SK-N-SH treated with all-trans-retinoic acid at 6 μM for 48 hours (cell line): ENCODE results near the gene DHRS1.

ENCODE experiments used
- ATAC-seq: fragments of 200-7000 bp; cut with Tn5 transposase; 3 replicates; pipeline ENCODE4 v1.9.1; 2020; ENCODE audit warnings: mild to moderate bottlenecking, moderate library complexity
- ARNTL ChIP-seq: fragments of 450-650 bp; formaldehyde crosslinking; IDR thresholded peaks from 2 replicates; pipeline ENCODE4 v1.5.0; 2020; ENCODE audit warnings: low read depth, mild to moderate bottlenecking, moderate library complexity, borderline replicate concordance
- ESRRG ChIP-seq: fragments of 250-450 bp; sonication (Bioruptor Pico); IDR thresholded peaks from 2 replicates; pipeline ENCODE4 v1.6.1; 2021; ENCODE audit warnings: mild to moderate bottlenecking
- GLIS3 ChIP-seq: fragments of 250-450 bp; sonication (Bioruptor Pico); IDR thresholded peaks from 2 replicates; pipeline ENCODE4 v1.5.0; 2020; ENCODE audit warnings: mild to moderate bottlenecking, moderate library complexity
- ISL1 ChIP-seq: fragments of 250-450 bp; sonication (Bioruptor Pico); IDR thresholded peaks from 2 replicates; pipeline ENCODE4 v2.1.2; 2022; ENCODE audit warnings: mild to moderate bottlenecking, moderate library complexity
- POU6F1 ChIP-seq: fragments of 250-450 bp; sonication (Bioruptor Pico); IDR thresholded peaks from 2 replicates; pipeline ENCODE4 v1.8.0; 2021; ENCODE audit warnings: low read depth, mild to moderate bottlenecking, moderate library complexity, borderline replicate concordance
- RARB ChIP-seq: fragments of 250-450 bp; sonication (Bioruptor Pico); IDR thresholded peaks from 2 replicates; pipeline ENCODE4 v1.8.0; 2021; ENCODE audit warnings: mild to moderate bottlenecking, moderate library complexity
- SNAI2 ChIP-seq: fragments of 250-450 bp; sonication (Bioruptor Pico); IDR thresholded peaks from 2 replicates; pipeline ENCODE4 v1.5.0; 2020; ENCODE audit warnings: mild to moderate bottlenecking, moderate library complexity
- TCF4 ChIP-seq: fragments of 250-450 bp; sonication (Bioruptor Pico); IDR thresholded peaks from 2 replicates; pipeline ENCODE4 v1.8.0; 2021; ENCODE audit warnings: mild to moderate bottlenecking, moderate library complexity, borderline replicate concordance
- TOX ChIP-seq: fragments of 250-450 bp; sonication (Bioruptor Pico); IDR thresholded peaks from 2 replicates; pipeline ENCODE4 v1.8.0; 2021; ENCODE audit warnings: mild to moderate bottlenecking, moderate library complexity, borderline replicate concordance
- TSHZ2 ChIP-seq: fragments of 250-450 bp; sonication (Bioruptor Pico); IDR thresholded peaks from 2 replicates; pipeline ENCODE4 v1.5.0; 2020; ENCODE audit warnings: mild to moderate bottlenecking, moderate library complexity
- ZC3H10 ChIP-seq: fragments of 250-450 bp; sonication (Bioruptor Pico); IDR thresholded peaks from 2 replicates; pipeline ENCODE4 v1.5.1; 2021; ENCODE audit warnings: mild to moderate bottlenecking, moderate library complexity
- ZFP3 ChIP-seq: fragments of 250-450 bp; sonication (Bioruptor Pico); IDR thresholded peaks from 2 replicates; pipeline ENCODE4 v1.5.0; 2020; ENCODE audit warnings: mild to moderate bottlenecking, moderate library complexity
- ZFP30 ChIP-seq: fragments of 450-650 bp; formaldehyde crosslinking; IDR thresholded peaks from 2 replicates; pipeline ENCODE4 v1.5.0; 2022; ENCODE audit warnings: mild to moderate bottlenecking, moderate library complexity
- ZNF8 ChIP-seq: fragments of 450-650 bp; formaldehyde crosslinking; IDR thresholded peaks from 2 replicates; pipeline ENCODE4 v1.5.0; 2020; ENCODE audit warnings: mild to moderate bottlenecking, moderate library complexity
- TF ChIP-seq, protein P1 (sequence below): fragments of 250-450 bp; sonication (Bioruptor Pico); IDR thresholded peaks from 2 replicates; pipeline ENCODE4 v1.5.1; 2020; ENCODE audit warnings: low read depth, mild to moderate bottlenecking, moderate library complexity
- TF ChIP-seq, protein P2 (sequence below): fragments of 250-450 bp; sonication (Bioruptor Pico); IDR thresholded peaks from 2 replicates; pipeline ENCODE4 v1.5.1; 2021; ENCODE audit warnings: mild to moderate bottlenecking, moderate library complexity

The DHRS1 gene

DNA sequence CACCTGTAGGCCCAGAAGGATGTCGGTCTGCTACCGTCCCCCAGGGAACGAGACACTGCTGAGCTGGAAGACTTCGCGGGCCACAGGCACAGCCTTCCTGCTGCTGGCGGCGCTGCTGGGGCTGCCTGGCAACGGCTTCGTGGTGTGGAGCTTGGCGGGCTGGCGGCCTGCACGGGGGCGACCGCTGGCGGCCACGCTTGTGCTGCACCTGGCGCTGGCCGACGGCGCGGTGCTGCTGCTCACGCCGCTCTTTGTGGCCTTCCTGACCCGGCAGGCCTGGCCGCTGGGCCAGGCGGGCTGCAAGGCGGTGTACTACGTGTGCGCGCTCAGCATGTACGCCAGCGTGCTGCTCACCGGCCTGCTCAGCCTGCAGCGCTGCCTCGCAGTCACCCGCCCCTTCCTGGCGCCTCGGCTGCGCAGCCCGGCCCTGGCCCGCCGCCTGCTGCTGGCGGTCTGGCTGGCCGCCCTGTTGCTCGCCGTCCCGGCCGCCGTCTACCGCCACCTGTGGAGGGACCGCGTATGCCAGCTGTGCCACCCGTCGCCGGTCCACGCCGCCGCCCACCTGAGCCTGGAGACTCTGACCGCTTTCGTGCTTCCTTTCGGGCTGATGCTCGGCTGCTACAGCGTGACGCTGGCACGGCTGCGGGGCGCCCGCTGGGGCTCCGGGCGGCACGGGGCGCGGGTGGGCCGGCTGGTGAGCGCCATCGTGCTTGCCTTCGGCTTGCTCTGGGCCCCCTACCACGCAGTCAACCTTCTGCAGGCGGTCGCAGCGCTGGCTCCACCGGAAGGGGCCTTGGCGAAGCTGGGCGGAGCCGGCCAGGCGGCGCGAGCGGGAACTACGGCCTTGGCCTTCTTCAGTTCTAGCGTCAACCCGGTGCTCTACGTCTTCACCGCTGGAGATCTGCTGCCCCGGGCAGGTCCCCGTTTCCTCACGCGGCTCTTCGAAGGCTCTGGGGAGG is 11.3 kb upstream of the DHRS1 start, which contains the start of gene LTB4R (continued):
- TF ChIP-seq TSHZ2, result no peak

GRCh38 chr14:24310265-24310645 is 10.7 kb upstream of the DHRS1 start:
- TF ChIP-seq ZC3H10 (CRISPR knock-in tag), result no peak
- no peak for TF ChIP-seq ISL1 (CRISPR knock-in tag)
- no peak for TF ChIP-seq TOX (CRISPR knock-in tag)
- no peak for TF ChIP-seq ARNTL (CRISPR knock-in tag)
- TF ChIP-seq, all 23 proteins: peak for 0
- no peak for ATAC-seq

GRCh38 chr14:24309538-24310264 is 10.1 kb upstream of the DHRS1 start, which contains the start of gene LTB4R2:
LTB4R2 (plus strand) TSS chr14:24310140; CDS start chr14:24310665, 525 bp downstream.
- no peak for ATAC-seq

GRCh38 chr14:24308342-24309124 is 9.0 kb upstream of the DHRS1 start:
- ATAC-seq, result peak; percentile 37
- no peak for TF ChIP-seq ESRRG
- TF ChIP-seq ZFP30 (CRISPR knock-in tag), result no peak
- no peak for TF ChIP-seq ZC3H10 (CRISPR knock-in tag)
- TF ChIP-seq TSHZ2, result no peak
- no peak for TF ChIP-seq POU6F1 (CRISPR knock-in tag)

More at GRCh38 chr14:24309538-24310264, 10.1 kb upstream of the DHRS1 start, which contains the start of gene LTB4R2:
- TF ChIP-seq GLIS3, result no peak
- TF ChIP-seq TCF4 (CRISPR knock-in tag), result no peak
- no peak for TF ChIP-seq ZFP3 (CRISPR knock-in tag)

DNA sequence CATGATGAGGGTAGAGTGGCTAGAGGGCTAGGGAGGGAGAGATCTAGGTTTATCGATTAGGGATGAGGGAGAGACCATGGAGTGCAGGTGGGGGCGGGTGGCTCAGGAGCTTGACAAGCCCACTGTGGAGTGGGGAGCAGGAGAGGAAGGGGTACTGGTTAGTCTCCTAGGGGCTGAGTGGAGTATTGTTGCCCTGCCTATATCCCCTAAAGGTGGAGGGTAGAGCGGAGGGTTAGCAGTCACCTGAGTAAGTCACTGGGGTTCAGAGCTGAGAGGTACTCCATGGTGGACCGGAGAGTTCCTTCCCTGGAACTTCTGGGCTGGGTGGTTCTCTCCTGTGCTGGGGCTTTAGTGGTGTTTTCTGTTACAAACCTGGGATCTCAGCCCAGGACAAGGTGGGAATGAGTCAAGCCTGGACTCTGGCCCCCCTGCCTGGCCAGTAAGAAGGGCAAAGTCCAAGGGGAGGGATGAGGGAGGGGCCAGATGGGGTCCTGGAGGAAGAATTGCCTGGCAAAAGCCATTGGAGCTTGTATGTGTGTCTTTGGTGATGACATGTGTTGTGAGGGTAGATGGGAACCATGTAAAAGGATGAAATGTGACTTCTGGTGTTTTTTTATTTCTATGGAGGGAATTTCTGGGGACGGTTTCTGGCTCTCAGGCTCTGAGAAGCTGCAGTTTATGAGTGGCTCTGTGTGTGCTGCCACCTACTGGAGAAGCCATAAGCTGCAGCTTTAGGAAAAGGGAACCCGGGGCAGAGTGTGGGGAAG is 8.2 kb upstream of the DHRS1 start, which contains the start of gene CIDEB:
TSS of gene CIDEB (minus strand) at position 403 of the 767 bp plus-strand sequence. CDS start at position 284, 119 bp downstream.
- peak; percentile 95 for ATAC-seq
- TF ChIP-seq RARB (CRISPR knock-in tag) (no peak), TOX (CRISPR knock-in tag) (no peak), ZNF8 (no peak), SNAI2 (no peak), GLIS3 (no peak), TCF4 (CRISPR knock-in tag) (no peak)
- TF ChIP-seq, protein P1, sequence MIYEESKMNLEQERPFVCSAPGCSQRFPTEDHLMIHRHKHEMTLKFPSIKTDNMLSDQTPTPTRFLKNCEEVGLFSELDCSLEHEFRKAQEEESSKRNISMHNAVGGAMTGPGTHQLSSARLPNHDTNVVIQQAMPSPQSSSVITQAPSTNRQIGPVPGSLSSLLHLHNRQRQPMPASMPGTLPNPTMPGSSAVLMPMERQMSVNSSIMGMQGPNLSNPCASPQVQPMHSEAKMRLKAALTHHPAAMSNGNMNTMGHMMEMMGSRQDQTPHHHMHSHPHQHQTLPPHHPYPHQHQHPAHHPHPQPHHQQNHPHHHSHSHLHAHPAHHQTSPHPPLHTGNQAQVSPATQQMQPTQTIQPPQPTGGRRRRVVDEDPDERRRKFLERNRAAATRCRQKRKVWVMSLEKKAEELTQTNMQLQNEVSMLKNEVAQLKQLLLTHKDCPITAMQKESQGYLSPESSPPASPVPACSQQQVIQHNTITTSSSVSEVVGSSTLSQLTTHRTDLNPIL (CRISPR knock-in tag), result no peak
- TF ChIP-seq, protein P2, sequence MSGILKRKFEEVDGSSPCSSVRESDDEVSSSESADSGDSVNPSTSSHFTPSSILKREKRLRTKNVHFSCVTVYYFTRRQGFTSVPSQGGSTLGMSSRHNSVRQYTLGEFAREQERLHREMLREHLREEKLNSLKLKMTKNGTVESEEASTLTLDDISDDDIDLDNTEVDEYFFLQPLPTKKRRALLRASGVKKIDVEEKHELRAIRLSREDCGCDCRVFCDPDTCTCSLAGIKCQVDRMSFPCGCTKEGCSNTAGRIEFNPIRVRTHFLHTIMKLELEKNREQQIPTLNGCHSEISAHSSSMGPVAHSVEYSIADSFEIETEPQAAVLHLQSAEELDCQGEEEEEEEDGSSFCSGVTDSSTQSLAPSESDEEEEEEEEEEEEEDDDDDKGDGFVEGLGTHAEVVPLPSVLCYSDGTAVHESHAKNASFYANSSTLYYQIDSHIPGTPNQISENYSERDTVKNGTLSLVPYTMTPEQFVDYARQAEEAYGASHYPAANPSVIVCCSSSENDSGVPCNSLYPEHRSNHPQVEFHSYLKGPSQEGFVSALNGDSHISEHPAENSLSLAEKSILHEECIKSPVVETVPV (CRISPR knock-in tag), result no peak
